ENCODE measurements around the gene HTR4.

The HTR4 gene

GRCh38 chr5:148697180-148697808, 43.0 kb upstream of the HTR4 start:
- WGBS, 2 donors (ENCODE audit: extremely low coverage in 2 of 2, insufficient read length in 2 of 2, insufficient replicate concordance in 1 of 2) = no CpG with 5 or more reads among the region's 6 CpGs
- Histone ChIP-seq H3K4ac (ENCODE audit: low read length) (no peak overlapping the region), H2BK12ac (ENCODE audit: low read length) (no peak overlapping the region), H3K4me3 (ENCODE audit: low read length in 2 of 2) (no peak overlapping the region), H3K9me3 (replicated peaks in 1 of 2; ENCODE audit: control insufficient read depth in 2 of 2, insufficient read depth in 1 of 2, low read depth in 1 of 2, low read length in 2 of 2) (no peaks in the 10 kb centered on the region), H4K91ac (ENCODE audit: low read depth, low read length, poor library complexity) (no peak overlapping the region), H2BK5ac (ENCODE audit: low read length) (no peak overlapping the region), H3K9ac (ENCODE audit: low read depth, low read length, poor library complexity) (no peak overlapping the region), H4K8ac (ENCODE audit: low read depth, low read length) (no peak overlapping the region), H3K14ac (ENCODE audit: low read length) (no peak overlapping the region), H3K18ac (ENCODE audit: low read length) (no peak overlapping the region), H2AFZ (ENCODE audit: low read length) (no peak overlapping the region), H3K27ac (replicated peaks; ENCODE audit: low read length) (no peak overlapping the region), H2AK5ac (ENCODE audit: low read depth, low read length) (no peak overlapping the region), H3K79me1 (ENCODE audit: low read depth, low read length) (no peaks in the 10 kb centered on the region), H3K4me1 (ENCODE audit: control insufficient read depth in 2 of 2, insufficient read depth in 1 of 2, low read depth in 1 of 2, low read length in 2 of 2) (no peaks in the 10 kb centered on the region), H2BK15ac (ENCODE audit: low read length) (no peak overlapping the region), H3K23ac (ENCODE audit: low read depth, low read length, poor library complexity) (no peak overlapping the region), H3K27me3 (ENCODE audit: control insufficient read depth in 3 of 3, insufficient read depth in 3 of 3, low read depth in 1 of 3, low read length in 3 of 3) (no peaks in the 10 kb centered on the region), H3K4me2 (ENCODE audit: insufficient read depth, low read length, poor library complexity, severe bottlenecking) (no peak overlapping the region), H2BK120ac (ENCODE audit: low read depth, low read length) (no peak overlapping the region), H3K36me3 (replicated peaks in 1 of 2; ENCODE audit: control insufficient read depth in 2 of 2, insufficient read depth in 2 of 2, low read length in 2 of 2) (no peaks in the 10 kb centered on the region)
- DNase-seq (ENCODE audit: low spot score) = no peak

GRCh38 chr5:148696187-148697036, 42.1 kb upstream of the HTR4 start:
- no peak overlapping the region for H3K4me3 ChIP-seq (ENCODE audit: low read length in 2 of 2)
- no peak overlapping the region for H2BK15ac ChIP-seq (ENCODE audit: low read length)
- WGBS, 2 donors (ENCODE audit: extremely low coverage in 2 of 2, insufficient read length in 2 of 2, insufficient replicate concordance in 1 of 2) = no CpG with 5 or more reads among the region's 3 CpGs
- no peak overlapping the region for H3K18ac ChIP-seq (ENCODE audit: low read length)
- no peak overlapping the region for H2BK120ac ChIP-seq (ENCODE audit: low read depth, low read length)
- H3K79me1 ChIP-seq (ENCODE audit: low read depth, low read length) = no peaks in the 10 kb centered on the region
- H3K23ac ChIP-seq (ENCODE audit: low read depth, low read length, poor library complexity) = no peak overlapping the region
- no peak overlapping the region for H3K14ac ChIP-seq (ENCODE audit: low read length)
- H2BK5ac ChIP-seq (ENCODE audit: low read length) = no peak overlapping the region
- H2AFZ ChIP-seq (ENCODE audit: low read length) = no peak overlapping the region
- H4K91ac ChIP-seq (ENCODE audit: low read depth, low read length, poor library complexity) = no peak overlapping the region
- H3K4me2 ChIP-seq (ENCODE audit: insufficient read depth, low read length, poor library complexity, severe bottlenecking) = no peak overlapping the region
- H2AK5ac ChIP-seq (ENCODE audit: low read depth, low read length) = no peak overlapping the region
- no peak overlapping the region for H2BK12ac ChIP-seq (ENCODE audit: low read length)
- H4K8ac ChIP-seq (ENCODE audit: low read depth, low read length) = no peak overlapping the region
- DNase-seq (ENCODE audit: low spot score) = no peak
- no peaks in the 10 kb centered on the region for H3K36me3 ChIP-seq (replicated peaks in 1 of 2; ENCODE audit: control insufficient read depth in 2 of 2, insufficient read depth in 2 of 2, low read length in 2 of 2)
- no peak overlapping the region for H3K4ac ChIP-seq (ENCODE audit: low read length)
- no peaks in the 10 kb centered on the region for H3K27me3 ChIP-seq (ENCODE audit: control insufficient read depth in 3 of 3, insufficient read depth in 3 of 3, low read depth in 1 of 3, low read length in 3 of 3)
- H3K27ac ChIP-seq (replicated peaks; ENCODE audit: low read length) = no peak overlapping the region
- H3K4me1 ChIP-seq (ENCODE audit: control insufficient read depth in 2 of 2, insufficient read depth in 1 of 2, low read depth in 1 of 2, low read length in 2 of 2) = no peaks in the 10 kb centered on the region
- no peaks in the 10 kb centered on the region for H3K9me3 ChIP-seq (replicated peaks in 1 of 2; ENCODE audit: control insufficient read depth in 2 of 2, insufficient read depth in 1 of 2, low read depth in 1 of 2, low read length in 2 of 2)
- H3K9ac ChIP-seq (ENCODE audit: low read depth, low read length, poor library complexity) = no peak overlapping the region

- no peak overlapping the region for H3K9ac ChIP-seq (ENCODE audit: low read depth, low read length, poor library complexity)
- H3K79me1 ChIP-seq (ENCODE audit: low read depth, low read length) = no peaks in the 10 kb centered on the region
- no CpG with 5 or more reads among the region's 1 CpG for WGBS, 2 donors (ENCODE audit: extremely low coverage in 2 of 2, insufficient read length in 2 of 2, insufficient replicate concordance in 1 of 2)
- no peaks in the 10 kb centered on the region for H3K9me3 ChIP-seq (replicated peaks in 1 of 2; ENCODE audit: control insufficient read depth in 2 of 2, insufficient read depth in 1 of 2, low read depth in 1 of 2, low read length in 2 of 2)
- H4K91ac ChIP-seq (ENCODE audit: low read depth, low read length, poor library complexity) = no peak overlapping the region
- H3K4me2 ChIP-seq (ENCODE audit: insufficient read depth, low read length, poor library complexity, severe bottlenecking) = no peak overlapping the region
- H3K4me1 ChIP-seq (ENCODE audit: control insufficient read depth in 2 of 2, insufficient read depth in 1 of 2, low read depth in 1 of 2, low read length in 2 of 2) = no peaks in the 10 kb centered on the region
- no peak overlapping the region for H3K27ac ChIP-seq (replicated peaks; ENCODE audit: low read length)
- no peak overlapping the region for H4K8ac ChIP-seq (ENCODE audit: low read depth, low read length)
- no peak overlapping the region for H3K14ac ChIP-seq (ENCODE audit: low read length)
- H3K36me3 ChIP-seq (replicated peaks in 1 of 2; ENCODE audit: control insufficient read depth in 2 of 2, insufficient read depth in 2 of 2, low read length in 2 of 2) = no peaks in the 10 kb centered on the region
- no peak overlapping the region for H2BK12ac ChIP-seq (ENCODE audit: low read length)
- no peak overlapping the region for H2BK120ac ChIP-seq (ENCODE audit: low read depth, low read length)
- no peak overlapping the region for H2BK15ac ChIP-seq (ENCODE audit: low read length)
- no peaks in the 10 kb centered on the region for H3K27me3 ChIP-seq (ENCODE audit: control insufficient read depth in 3 of 3, insufficient read depth in 3 of 3, low read depth in 1 of 3, low read length in 3 of 3)
- no peak overlapping the region for H2AFZ ChIP-seq (ENCODE audit: low read length)
- no peak overlapping the region for H3K18ac ChIP-seq (ENCODE audit: low read length)
- no peak overlapping the region for H2BK5ac ChIP-seq (ENCODE audit: low read length)
- no peak overlapping the region for H3K23ac ChIP-seq (ENCODE audit: low read depth, low read length, poor library complexity)
- H3K4me3 ChIP-seq (ENCODE audit: low read length in 2 of 2) = no peak overlapping the region
- no peak overlapping the region for H3K4ac ChIP-seq (ENCODE audit: low read length)
- no peak overlapping the region for H2AK5ac ChIP-seq (ENCODE audit: low read depth, low read length)
- DNase-seq (ENCODE audit: low spot score) = no peak
Observed at GRCh38 chr5:148690945-148691344, 36.6 kb upstream of the HTR4 start.

- H3K14ac ChIP-seq (ENCODE audit: low read length) = no peak overlapping the region
- H3K4me1 ChIP-seq (ENCODE audit: control insufficient read depth in 2 of 2, insufficient read depth in 1 of 2, low read depth in 1 of 2, low read length in 2 of 2) = no peaks in the 10 kb centered on the region
- no peak overlapping the region for H3K4ac ChIP-seq (ENCODE audit: low read length)
- H2BK15ac ChIP-seq (ENCODE audit: low read length) = no peak overlapping the region
- H3K27me3 ChIP-seq (ENCODE audit: control insufficient read depth in 3 of 3, insufficient read depth in 3 of 3, low read depth in 1 of 3, low read length in 3 of 3) = no peaks in the 10 kb centered on the region
- no peak overlapping the region for H3K23ac ChIP-seq (ENCODE audit: low read depth, low read length, poor library complexity)
- H2BK5ac ChIP-seq (ENCODE audit: low read length) = no peak overlapping the region
- H3K27ac ChIP-seq (replicated peaks; ENCODE audit: low read length) = no peak overlapping the region
- no peak overlapping the region for H2AFZ ChIP-seq (ENCODE audit: low read length)
- H3K9me3 ChIP-seq (replicated peaks in 1 of 2; ENCODE audit: control insufficient read depth in 2 of 2, insufficient read depth in 1 of 2, low read depth in 1 of 2, low read length in 2 of 2) = no peaks in the 10 kb centered on the region
- H2BK120ac ChIP-seq (ENCODE audit: low read depth, low read length) = no peak overlapping the region
- no peak overlapping the region for H3K4me2 ChIP-seq (ENCODE audit: insufficient read depth, low read length, poor library complexity, severe bottlenecking)
- H4K8ac ChIP-seq (ENCODE audit: low read depth, low read length) = no peak overlapping the region
- H3K4me3 ChIP-seq (ENCODE audit: low read length in 2 of 2) = no peak overlapping the region
- H3K9ac ChIP-seq (ENCODE audit: low read depth, low read length, poor library complexity) = no peak overlapping the region
- no peak overlapping the region for H4K91ac ChIP-seq (ENCODE audit: low read depth, low read length, poor library complexity)
- H3K79me1 ChIP-seq (ENCODE audit: low read depth, low read length) = no peaks in the 10 kb centered on the region
- H3K36me3 ChIP-seq (replicated peaks in 1 of 2; ENCODE audit: control insufficient read depth in 2 of 2, insufficient read depth in 2 of 2, low read length in 2 of 2) = no peaks in the 10 kb centered on the region
- H2BK12ac ChIP-seq (ENCODE audit: low read length) = no peak overlapping the region
- H3K18ac ChIP-seq (ENCODE audit: low read length) = no peak overlapping the region
- no peak overlapping the region for H2AK5ac ChIP-seq (ENCODE audit: low read depth, low read length)
- no peak for DNase-seq (ENCODE audit: low spot score)
Observed at GRCh38 chr5:148688787-148689186, 34.5 kb upstream of the HTR4 start.
